IMR-90 (cell line): ENCODE measurements around the gene ROBO1. TPM values are rescaled to one million over a fixed set of nuclear protein-coding genes. Genes with fewer than 3 reads are reported as not detected.

ENCODE experiments used
- ATAC-seq: fragments of 200-7000 bp; cut with Tn5 transposase; 2 replicates; pipeline ENCODE4 v1.9.1; 2020; ENCODE audit warnings: low read depth, mild to moderate bottlenecking, moderate library complexity
- BruUV-seq: library from RNA; stranded (reverse); fragments of 400-500 nt; replicated peaks from 2 replicates; lab custom pipeline; 2021; lab: Mats Ljungman, UMichigan
- CTCF ChIA-PET: fragments of 300-600 bp; formaldehyde crosslinking; extraction: SDS; loops from one replicate; lab custom pipeline; 2021; ENCODE audit warnings: antibody characterized with exemption; lab: Yijun Ruan, JAX
- POLR2A ChIA-PET: fragments of 300-600 bp; sonication (Branson Sonifier 250); formaldehyde crosslinking; loops from one replicate; lab custom pipeline; 2022; ENCODE audit warnings: antibody characterized with exemption; ENCODE audit not compliant: unreplicated experiment; lab: Charles Lee
- DNase-seq: peaks from one replicate; pipeline ENCODE4 v3.0.0; 2013
- H2AFZ ChIP-seq: replicated peaks from 2 replicates; pipeline ENCODE3; 2013; ENCODE audit warnings: low read length, mild to moderate bottlenecking; ENCODE audit not compliant: poor library complexity
- H2AK5ac ChIP-seq: 2 replicates; pipeline ENCODE4 v1.6.1; 2013; ENCODE audit warnings: low read depth, low read length, inconsistent platforms
- H2AK9ac ChIP-seq: replicated peaks from 2 replicates; pipeline ENCODE3; 2013; ENCODE audit warnings: mild to moderate bottlenecking, low read depth, low read length, moderate library complexity; ENCODE audit not compliant: poor library complexity
- H2BK120ac ChIP-seq: 2 replicates; pipeline ENCODE4 v1.6.1; 2013; ENCODE audit warnings: low read depth, low read length, inconsistent platforms
- H2BK15ac ChIP-seq: 3 replicates; pipeline ENCODE4 v1.6.1; 2013; ENCODE audit warnings: low read depth, low read length, inconsistent platforms
- H2BK20ac ChIP-seq: 2 replicates; pipeline ENCODE4 v1.6.1; 2013; ENCODE audit warnings: low read depth, mild to moderate bottlenecking, inconsistent platforms, low read length, moderate library complexity
- H2BK5ac ChIP-seq: 2 replicates; pipeline ENCODE4 v1.6.1; 2013; ENCODE audit warnings: mild to moderate bottlenecking, low read depth, low read length, inconsistent platforms; ENCODE audit not compliant: poor library complexity, severe bottlenecking
- H3K14ac ChIP-seq: replicated peaks from 2 replicates; pipeline ENCODE4 v1.6.1; 2013; ENCODE audit warnings: low read depth, low read length, inconsistent platforms
- H3K18ac ChIP-seq: 2 replicates; pipeline ENCODE4 v1.6.1; 2013; ENCODE audit warnings: low read depth, low read length, control low read depth
- H3K23ac ChIP-seq: 2 replicates; pipeline ENCODE4 v1.6.1; 2013; ENCODE audit warnings: low read depth, low read length, inconsistent platforms
- H3K27ac ChIP-seq: 2 replicates; pipeline ENCODE4 v1.5.1; 2013; ENCODE audit warnings: mild to moderate bottlenecking, control low read depth, low read length; ENCODE audit not compliant: insufficient read depth
- H3K27me3 ChIP-seq: 2 replicates; pipeline ENCODE4 v1.6.1; 2013; ENCODE audit warnings: low read length; ENCODE audit not compliant: control insufficient read depth, insufficient read depth
- H3K36me3 ChIP-seq: 2 replicates; pipeline ENCODE4 v1.6.1; 2013; ENCODE audit warnings: low read length, mixed read lengths; ENCODE audit not compliant: control insufficient read depth, insufficient read depth
- H3K4ac ChIP-seq: 2 replicates; pipeline ENCODE4 v1.6.1; 2013; ENCODE audit warnings: low read depth, low read length, inconsistent platforms
- H3K4me1 ChIP-seq: 2 replicates; pipeline ENCODE4 v1.6.1; 2013; ENCODE audit warnings: low read length, mixed read lengths; ENCODE audit not compliant: control insufficient read depth, insufficient read depth
- H3K4me2 ChIP-seq: 2 replicates; pipeline ENCODE4 v1.6.1; 2013; ENCODE audit warnings: low read depth, mild to moderate bottlenecking, control low read depth, low read length, moderate library complexity
- H3K4me3 ChIP-seq: 2 replicates; pipeline ENCODE4 v1.5.1; 2013; ENCODE audit warnings: low read depth, mild to moderate bottlenecking, control low read depth, low read length, moderate library complexity; ENCODE audit not compliant: insufficient read depth
- H3K56ac ChIP-seq: 2 replicates; pipeline ENCODE4 v1.6.1; 2013; ENCODE audit warnings: low read length, inconsistent platforms; ENCODE audit not compliant: insufficient read depth; ENCODE audit errors: extremely low read depth
- H3K79me1 ChIP-seq, 2 experiments: 2 replicates each; pipeline ENCODE4 v1.6.1; 2013; ENCODE audit warnings: low read length in 2 of 2, inconsistent platforms in 1 of 2, low read depth in 1 of 2
- H3K9ac ChIP-seq: 2 replicates; pipeline ENCODE4 v1.6.1; 2013; ENCODE audit warnings: low read depth, low read length, control low read depth
- H3K9me1 ChIP-seq: 2 replicates; pipeline ENCODE4 v1.6.1; 2013; ENCODE audit warnings: low read length, inconsistent platforms; ENCODE audit not compliant: insufficient read depth
- H3K9me3 ChIP-seq: 2 replicates; pipeline ENCODE4 v1.6.1; 2013; ENCODE audit warnings: low read length; ENCODE audit not compliant: control insufficient read depth, insufficient read depth
- H4K20me1 ChIP-seq: 2 replicates; pipeline ENCODE4 v1.6.1; 2013; ENCODE audit warnings: low read length, inconsistent platforms; ENCODE audit not compliant: insufficient read depth
- H4K5ac ChIP-seq: 2 replicates; pipeline ENCODE4 v1.6.1; 2013; ENCODE audit warnings: mild to moderate bottlenecking, low read depth, low read length, control low read depth
- H4K8ac ChIP-seq, 2 experiments: 2 replicates each; pipeline ENCODE4 v1.6.1; 2013; ENCODE audit warnings: low read depth in 2 of 2, low read length in 2 of 2, control low read depth in 1 of 2, inconsistent platforms in 1 of 2
- H4K91ac ChIP-seq: 2 replicates; pipeline ENCODE4 v1.6.1; 2013; ENCODE audit warnings: low read depth, low read length, inconsistent platforms; ENCODE audit not compliant: insufficient read depth
- FOS ChIP-seq: fragments of 150-350 bp; IDR thresholded peaks from 2 replicates; pipeline ENCODE4 v1.6.1; 2016; ENCODE audit warnings: low read depth, low read length
- MAFK ChIP-seq: IDR thresholded peaks from 2 replicates; pipeline ENCODE4 v1.6.1; 2012; ENCODE audit warnings: low read depth, low read length, improper control_type of control experiment
- MAZ ChIP-seq: IDR thresholded peaks from 2 replicates; pipeline ENCODE4 v1.6.1; 2012; ENCODE audit warnings: low read depth, mild to moderate bottlenecking, low read length, improper control_type of control experiment, moderate library complexity, borderline replicate concordance
- NFE2L2 ChIP-seq: fragments of 150-350 bp; IDR thresholded peaks from 2 replicates; pipeline ENCODE4 v1.6.1; 2016; ENCODE audit warnings: low read depth, mild to moderate bottlenecking, low read length
- RAD21 ChIP-seq: IDR thresholded peaks from 2 replicates; pipeline ENCODE4 v1.6.1; 2012; ENCODE audit warnings: low read length, improper control_type of control experiment
- RCOR1 ChIP-seq: IDR thresholded peaks from 2 replicates; pipeline ENCODE4 v1.6.1; 2012; ENCODE audit warnings: mild to moderate bottlenecking, low read length, improper control_type of control experiment; ENCODE audit not compliant: insufficient replicate concordance
- RFX5 ChIP-seq: IDR thresholded peaks from 2 replicates; pipeline ENCODE4 v1.8.0; 2012; ENCODE audit warnings: low read depth, mild to moderate bottlenecking, low read length, moderate library complexity
- SMC3 ChIP-seq: fragments of 150-350 bp; IDR thresholded peaks from 2 replicates; pipeline ENCODE4 v1.6.1; 2016; ENCODE audit warnings: low read depth, mild to moderate bottlenecking, antibody characterized with exemption, low read length, moderate library complexity
- USF2 ChIP-seq: fragments of 150-350 bp; IDR thresholded peaks from 2 replicates; pipeline ENCODE4 v1.6.1; 2017; ENCODE audit warnings: mild to moderate bottlenecking, antibody characterized with exemption, low read length, low read depth
- WGBS, 2 experiments: methylation state at CpG; one replicate each; pipeline versions ENCODE4 v1.1.5 to v1.1.7; 2013; ENCODE audit warnings: missing lambda C conversion rate in 2 of 2; ENCODE audit not compliant: insufficient read length in 1 of 2; ENCODE audit errors: extremely low coverage in 2 of 2; 5-methylcytosine and 5-hydroxymethylcytosine counted together
- dilution Hi-C: fragments of 300-500 bp; cut with HindIII; formaldehyde crosslinking; loops from one replicate; pipeline ENCODE4 v1.14.3; 2018; ENCODE audit warnings: low sequenced_read_pairs; ENCODE audit not compliant: unreplicated experiment
- in situ Hi-C: fragments of 300-500 bp; cut with MboI; formaldehyde crosslinking; loops from 3 replicates; pipeline ENCODE4 v1.14.3; 2019; ENCODE audit warnings: low sequenced_read_pairs, inconsistent platforms, mixed read lengths
- intact Hi-C: fragments of 100-400 bp; cut with micrococcal nuclease; formaldehyde crosslinking; loops from 2 replicates; pipeline ENCODE4 v1.10.0; 2022
- polyA plus RNA-seq, 3 experiments: library from polyadenylated mRNA; depleted of rRNA; stranded (reverse); fragments of >200 nt; gene quantifications; 2 replicates each; pipeline ENCODE4 v1.2.3, GENCODE V29; 2012; ENCODE audit warnings: low replicate concordance in 1 of 3
- total RNA-seq: library from RNA; depleted of rRNA; stranded (reverse); fragments of >200 nt; gene quantifications from 2 replicates; pipeline ENCODE4 v1.2.3, GENCODE V29; 2012
- TF ChIP-seq, protein P1 (sequence below): conservative IDR thresholded peaks from 2 replicates; pipeline ENCODE4 v1.5.1; 2012; ENCODE audit warnings: mild to moderate bottlenecking, low read depth, low read length, improper control_type of control experiment
- TF ChIP-seq, protein P2 (sequence below): fragments of 150-350 bp; IDR thresholded peaks from 2 replicates; pipeline ENCODE4 v1.6.1; 2016; ENCODE audit warnings: low read depth, mild to moderate bottlenecking, low read length, moderate library complexity, borderline replicate concordance

ROBO1 gene
- total and polyA plus RNA-seq, 2 of the 4 experiments (the other 2 are of a cell fraction), result 24.1 to 53.9 TPM

DNA sequence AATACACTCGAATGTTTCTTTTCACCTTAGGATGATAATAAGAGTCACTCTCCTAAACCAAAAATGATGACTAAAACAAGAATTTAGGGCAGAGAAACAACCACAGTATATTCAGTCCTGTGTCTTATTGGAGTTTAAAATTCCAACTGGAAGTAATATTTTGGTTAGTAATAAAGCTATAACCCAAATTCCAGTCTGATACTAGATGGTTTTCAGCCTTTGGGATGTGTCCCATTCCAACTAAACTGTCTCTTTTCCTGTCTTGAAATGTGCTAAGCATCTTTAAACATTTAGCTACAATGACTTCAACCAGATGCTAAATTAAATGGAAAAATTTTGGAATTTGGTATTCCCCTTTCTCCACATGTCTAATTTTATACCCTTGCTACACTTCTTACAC, 510.0 kb downstream of the ROBO1 start:
- WGBS, 2 experiments, result no CpG with 5 or more reads among the region's 1 CpG

More for the DNA sequence above, 510.0 kb downstream of the ROBO1 start:
- ChIA-PET CTCF (no interaction called here), POLR2A (no interaction called here)
- intact Hi-C loops, result no loop called here
- Histone ChIP-seq H2BK15ac (no peak overlapping the region), H3K4me1 (no peaks in the 10 kb centered on the region), H4K20me1 (no peaks in the 10 kb centered on the region), H3K56ac (no peak overlapping the region), H2BK120ac (no peak overlapping the region), H2AK5ac (no peak overlapping the region), H4K91ac (no peak overlapping the region), H2AFZ (no peak overlapping the region), H3K9me1 (no peaks in the 10 kb centered on the region), H3K36me3 (no peaks in the 10 kb centered on the region), H3K9me3 (no peaks in the 10 kb centered on the region), H3K18ac (no peak overlapping the region), H4K8ac (no peak overlapping the region), H2BK20ac (no peak overlapping the region), H3K4ac (no peak overlapping the region), H3K14ac (no peak overlapping the region), H3K4me3 (no peak overlapping the region), H3K4me2 (no peak overlapping the region), H3K23ac (no peak overlapping the region), H3K9ac (no peak overlapping the region), H3K27ac (no peak overlapping the region), H2AK9ac (no peak overlapping the region), H4K5ac (no peak overlapping the region), H3K27me3 (no peaks in the 10 kb centered on the region), H2BK5ac (no peak overlapping the region), H3K79me1 (no peaks in the 10 kb centered on the region)
- dilution Hi-C loops, result no loop called here
- DNase-seq, result no peak
- ATAC-seq, result no peak
- in situ Hi-C loops, result no loop called here
- BruUV-seq, result no TSS peak
- TF ChIP-seq RCOR1 (no peak), RFX5 (no peak), SMC3 (no peak), USF2 (no peak), MAFK (no peak), NFE2L2 (no peak), FOS (no peak), MAZ (no peak), RAD21 (no peak)
- TF ChIP-seq, protein P1, sequence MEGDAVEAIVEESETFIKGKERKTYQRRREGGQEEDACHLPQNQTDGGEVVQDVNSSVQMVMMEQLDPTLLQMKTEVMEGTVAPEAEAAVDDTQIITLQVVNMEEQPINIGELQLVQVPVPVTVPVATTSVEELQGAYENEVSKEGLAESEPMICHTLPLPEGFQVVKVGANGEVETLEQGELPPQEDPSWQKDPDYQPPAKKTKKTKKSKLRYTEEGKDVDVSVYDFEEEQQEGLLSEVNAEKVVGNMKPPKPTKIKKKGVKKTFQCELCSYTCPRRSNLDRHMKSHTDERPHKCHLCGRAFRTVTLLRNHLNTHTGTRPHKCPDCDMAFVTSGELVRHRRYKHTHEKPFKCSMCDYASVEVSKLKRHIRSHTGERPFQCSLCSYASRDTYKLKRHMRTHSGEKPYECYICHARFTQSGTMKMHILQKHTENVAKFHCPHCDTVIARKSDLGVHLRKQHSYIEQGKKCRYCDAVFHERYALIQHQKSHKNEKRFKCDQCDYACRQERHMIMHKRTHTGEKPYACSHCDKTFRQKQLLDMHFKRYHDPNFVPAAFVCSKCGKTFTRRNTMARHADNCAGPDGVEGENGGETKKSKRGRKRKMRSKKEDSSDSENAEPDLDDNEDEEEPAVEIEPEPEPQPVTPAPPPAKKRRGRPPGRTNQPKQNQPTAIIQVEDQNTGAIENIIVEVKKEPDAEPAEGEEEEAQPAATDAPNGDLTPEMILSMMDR, result no peak
- TF ChIP-seq, protein P2, sequence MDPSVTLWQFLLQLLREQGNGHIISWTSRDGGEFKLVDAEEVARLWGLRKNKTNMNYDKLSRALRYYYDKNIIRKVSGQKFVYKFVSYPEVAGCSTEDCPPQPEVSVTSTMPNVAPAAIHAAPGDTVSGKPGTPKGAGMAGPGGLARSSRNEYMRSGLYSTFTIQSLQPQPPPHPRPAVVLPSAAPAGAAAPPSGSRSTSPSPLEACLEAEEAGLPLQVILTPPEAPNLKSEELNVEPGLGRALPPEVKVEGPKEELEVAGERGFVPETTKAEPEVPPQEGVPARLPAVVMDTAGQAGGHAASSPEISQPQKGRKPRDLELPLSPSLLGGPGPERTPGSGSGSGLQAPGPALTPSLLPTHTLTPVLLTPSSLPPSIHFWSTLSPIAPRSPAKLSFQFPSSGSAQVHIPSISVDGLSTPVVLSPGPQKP, result no peak
